Osteoblast (primary cell): ENCODE results near the gene SNRPB2. TPM values are rescaled to one million over a fixed set of nuclear protein-coding genes. Genes with fewer than 3 reads are reported as not detected.

ENCODE experiments used
- DNase-seq: peaks from one replicate; pipeline ENCODE4 v3.0.0; 2011; ENCODE audit warnings: low spot score, mixed read lengths; ENCODE audit not compliant: insufficient read length; ENCODE audit errors: missing footprints
- H2AFZ ChIP-seq: 2 replicates; pipeline ENCODE4 v1.6.0; 2011; ENCODE audit warnings: mild to moderate bottlenecking, low read length
- H3K27ac ChIP-seq: 2 replicates; pipeline ENCODE4 v1.5.1; 2011; ENCODE audit warnings: mild to moderate bottlenecking, low read depth, low read length, moderate library complexity
- H3K27me3 ChIP-seq: 2 replicates; pipeline ENCODE4 v1.6.0; 2012; ENCODE audit warnings: mild to moderate bottlenecking, control low read depth, inconsistent platforms, low read length, moderate library complexity; ENCODE audit not compliant: insufficient read depth
- H3K36me3 ChIP-seq: 2 replicates; pipeline ENCODE4 v1.5.1; 2011; ENCODE audit warnings: mild to moderate bottlenecking, low read length, control low read depth, moderate library complexity; ENCODE audit not compliant: insufficient read depth
- H3K4me1 ChIP-seq: 2 replicates; pipeline ENCODE4 v1.5.1; 2011; ENCODE audit warnings: mild to moderate bottlenecking, low read length, control low read depth, moderate library complexity; ENCODE audit not compliant: insufficient read depth
- H3K4me2 ChIP-seq: 2 replicates; pipeline ENCODE4 v1.6.0; 2011; ENCODE audit warnings: mild to moderate bottlenecking, low read length; ENCODE audit not compliant: insufficient read depth
- H3K4me3 ChIP-seq: fragments of 200-600 bp; sonication (generic); 3 replicates; pipeline ENCODE4 v1.5.1; 2012; ENCODE audit warnings: mild to moderate bottlenecking, low read length, inconsistent platforms; ENCODE audit not compliant: insufficient read depth
- H3K79me2 ChIP-seq: 2 replicates; pipeline ENCODE4 v1.6.0; 2012; ENCODE audit warnings: mild to moderate bottlenecking, low read length, control low read depth, inconsistent platforms; ENCODE audit not compliant: insufficient read depth
- H3K9me3 ChIP-seq: 2 replicates; pipeline ENCODE4 v1.5.1; 2011; ENCODE audit warnings: low read depth, low read length, control low read depth
- H4K20me1 ChIP-seq: 2 replicates; pipeline ENCODE4 v1.6.0; 2012; ENCODE audit warnings: mild to moderate bottlenecking, low read length, control low read depth; ENCODE audit not compliant: insufficient read depth
- CTCF ChIP-seq: IDR thresholded peaks from 2 replicates; pipeline ENCODE4 v1.5.1; 2011; ENCODE audit warnings: mild to moderate bottlenecking, low read depth, low read length, moderate library complexity; ENCODE audit errors: extremely low read depth
- total RNA-seq: library from RNA; depleted of rRNA; stranded (reverse); fragments of >200 nt; gene quantifications from 2 replicates; pipeline ENCODE4 v1.2.3, GENCODE V29; 2012

Gene SNRPB2
- total RNA-seq, 1 donor = 50.3 TPM

GRCh38 chr20:16711661-16712258 lies 18.1 kb upstream of the SNRPB2 start:
- no peaks in the 10 kb centered on the region for H3K9me3 ChIP-seq
- no peaks in the 10 kb centered on the region for H3K36me3 ChIP-seq
- H3K27ac ChIP-seq = no peak overlapping the region
- no peak overlapping the region for H2AFZ ChIP-seq
- peaks cover 3% of the 10 kb centered on the region for H3K27me3 ChIP-seq
- no peak for DNase-seq
- no peak overlapping the region for H3K4me2 ChIP-seq
- H3K79me2 ChIP-seq = no peaks in the 10 kb centered on the region
- H3K4me1 ChIP-seq = no peaks in the 10 kb centered on the region
- no peak for TF ChIP-seq CTCF
- no peaks in the 10 kb centered on the region for H4K20me1 ChIP-seq
- H3K4me3 ChIP-seq = no peak overlapping the region

GRCh38 chr20:16712511-16712947 lies 17.3 kb upstream of the SNRPB2 start:
- Histone ChIP-seq H3K9me3 (no peaks in the 10 kb centered on the region), H3K27me3 (peaks cover 3% of the 10 kb centered on the region), H3K4me2 (no peak overlapping the region), H4K20me1 (no peaks in the 10 kb centered on the region), H3K4me1 (no peaks in the 10 kb centered on the region), H3K79me2 (no peaks in the 10 kb centered on the region), H2AFZ (no peak overlapping the region), H3K36me3 (no peaks in the 10 kb centered on the region), H3K27ac (no peak overlapping the region), H3K4me3 (no peak overlapping the region)
- DNase-seq = no peak
- TF ChIP-seq CTCF = no peak

- H3K27ac ChIP-seq = no peak overlapping the region
- H2AFZ ChIP-seq = no peak overlapping the region
- no peaks in the 10 kb centered on the region for H3K4me1 ChIP-seq
- TF ChIP-seq CTCF = no peak
- H3K9me3 ChIP-seq = no peaks in the 10 kb centered on the region
- H3K4me3 ChIP-seq = no peak overlapping the region
- H3K4me2 ChIP-seq = no peak overlapping the region
- H3K79me2 ChIP-seq = no peaks in the 10 kb centered on the region
- H3K27me3 ChIP-seq = peaks cover 3% of the 10 kb centered on the region
- DNase-seq = no peak
- H4K20me1 ChIP-seq = no peaks in the 10 kb centered on the region
- H3K36me3 ChIP-seq = no peaks in the 10 kb centered on the region
These were observed 16.8 kb upstream of the SNRPB2 start for GRCh38 chr20:16713066-16713465.

- H3K4me2 ChIP-seq = no peak overlapping the region
- no peaks in the 10 kb centered on the region for H3K9me3 ChIP-seq
- TF ChIP-seq CTCF = no peak
- no peak overlapping the region for H3K4me3 ChIP-seq
- H4K20me1 ChIP-seq = no peaks in the 10 kb centered on the region
- no peaks in the 10 kb centered on the region for H3K79me2 ChIP-seq
- H3K27ac ChIP-seq = no peak overlapping the region
- H2AFZ ChIP-seq = no peak overlapping the region
- DNase-seq = no peak
- H3K4me1 ChIP-seq = no peaks in the 10 kb centered on the region
- no peaks in the 10 kb centered on the region for H3K36me3 ChIP-seq
- H3K27me3 ChIP-seq = peaks cover 3% of the 10 kb centered on the region
These were observed 15.6 kb upstream of the SNRPB2 start for GRCh38 chr20:16714242-16714641.
